HG03442 (cell line): ENCODE measurements around the gene ACO2.

Experiments
- ATAC-seq: cut with Tn5 transposase; IDR thresholded peaks from one replicate; pipeline ENCODE4 v1.9.1; 2021; ENCODE audit warnings: mild to moderate bottlenecking, moderate library complexity; ENCODE audit not compliant: unreplicated experiment

The ACO2 gene

GRCh38 chr22:41517172-41518047, 48.5 kb downstream of the ACO2 start:
- no peak for ATAC-seq

GRCh38 chr22:41518048-41518347, 49.1 kb downstream of the ACO2 start:
- ATAC-seq = no peak

GRCh38 chr22:41521126-41521525, 52.2 kb downstream of the ACO2 start:
- no peak for ATAC-seq

GRCh38 chr22:41522813-41523212, 53.9 kb downstream of the ACO2 start:
- no peak for ATAC-seq

GRCh38 chr22:41523464-41524221, 54.7 kb downstream of the ACO2 start:
- no peak for ATAC-seq

- no peak for ATAC-seq
These were observed 55.3 kb downstream of the ACO2 start for GRCh38 chr22:41524251-41524661.

- ATAC-seq = no peak
These were observed 56.0 kb downstream of the ACO2 start for GRCh38 chr22:41524809-41525449.

- ATAC-seq = no peak
These were observed 56.7 kb downstream of the ACO2 start for GRCh38 chr22:41525450-41526225.

- ATAC-seq = no peak
These were observed 57.4 kb downstream of the ACO2 start for GRCh38 chr22:41526226-41526829.

- ATAC-seq = no peak
These were observed 58.2 kb downstream of the ACO2 start for GRCh38 chr22:41526830-41527799.

- no peak for ATAC-seq
These were observed 59.3 kb downstream of the ACO2 start for GRCh38 chr22:41528132-41528766.

- ATAC-seq = no peak
These were observed 60.1 kb downstream of the ACO2 start for GRCh38 chr22:41528938-41529561.

GRCh38 chr22:41530890-41531714, 62.2 kb downstream of the ACO2 start:
- ATAC-seq = no peak

- ATAC-seq = no peak
These were observed 63.0 kb downstream of the ACO2 start for GRCh38 chr22:41531715-41532477.

- ATAC-seq = no peak
These were observed 64.2 kb downstream of the ACO2 start for GRCh38 chr22:41532908-41533825.

- no peak for ATAC-seq
These were observed 65.3 kb downstream of the ACO2 start for GRCh38 chr22:41534219-41534618.
